Upper lobe of left lung (tissue), 6 donors: ENCODE results near the gene RAP1GAP. TPM values are rescaled to one million over a fixed set of nuclear protein-coding genes. Genes with fewer than 3 reads are reported as not detected.
A peak's percentile ranks its signal among the peaks of the same experiment; 100 is the strongest.

Experiments used
- ATAC-seq, 2 donors: fragments of 200-7000 bp; cut with Tn5 transposase; one replicate each; pipeline ENCODE4 v1.9.1; 2022; ENCODE audit warnings: mild to moderate bottlenecking in 2 of 2, moderate library complexity in 2 of 2; ENCODE audit not compliant: low FRiP score in 2 of 2
- DNase-seq, 2 donors: peaks; one replicate each; pipeline ENCODE4 v3.0.0-alpha.2; 2019 to 2020
- H3K27ac ChIP-seq, 4 donors: fragments of 200-600 bp; sonication (generic); one replicate each; pipeline ENCODE4 v1.5.1; 2016 to 2019
- H3K27me3 ChIP-seq, 4 donors: fragments of 200-600 bp; sonication (generic); one replicate each; pipeline ENCODE4 v1.5.1; 2017 to 2019
- H3K36me3 ChIP-seq, 4 donors: fragments of 200-600 bp; sonication (generic); one replicate each; pipeline ENCODE4 v1.5.1; 2016 to 2019
- H3K4me1 ChIP-seq, 4 donors: fragments of 200-600 bp; sonication (generic); one replicate each; pipeline ENCODE4 v1.5.1; 2018 to 2019
- H3K4me3 ChIP-seq, 4 donors: fragments of 200-600 bp; sonication (generic); one replicate each; pipeline ENCODE4 v1.5.1; 2017 to 2019; ENCODE audit warnings: mild to moderate bottlenecking in 2 of 4, moderate library complexity in 1 of 4
- H3K9me3 ChIP-seq, 4 donors: fragments of 200-600 bp; sonication (generic); one replicate each; pipeline ENCODE4 v1.5.1; 2018 to 2019
- CTCF ChIP-seq, 6 experiments: fragments of 450-650 bp in 4 of 6; fragments of 200-600 bp in 2 of 6; sonication (generic) in 2 of 6; IDR thresholded peaks; one replicate each; pipeline ENCODE4 v1.5.1; 2016 to 2019; ENCODE audit warnings: antibody characterized with exemption in 6 of 6
- EP300 ChIP-seq, 4 donors: sonication (generic); formaldehyde crosslinking; IDR thresholded peaks; one replicate each; pipeline ENCODE4 v1.5.1; 2017; ENCODE audit warnings: antibody characterized with exemption in 4 of 4, control low read depth in 2 of 4
- POLR2A ChIP-seq, 4 donors: fragments of 450-650 bp; IDR thresholded peaks; one replicate each; pipeline ENCODE4 v1.5.1; 2016 to 2017; ENCODE audit warnings: antibody characterized with exemption in 4 of 4, mild to moderate bottlenecking in 2 of 4
- POLR2AphosphoS5 ChIP-seq, 2 donors: sonication (generic); formaldehyde crosslinking; IDR thresholded peaks; one replicate each; pipeline ENCODE4 v1.5.1; 2017; ENCODE audit warnings: antibody characterized with exemption in 2 of 2
- WGBS, 2 donors: methylation state at CpG; one replicate each; pipeline ENCODE4 v1.1.5; 2017 to 2018; 5-methylcytosine and 5-hydroxymethylcytosine counted together
- total RNA-seq, 6 donors: library from RNA; depleted of rRNA in 4 of 6; stranded (reverse); fragments of >200 nt in 4 of 6; gene quantifications; one replicate each; pipeline versions ENCODE4 v1.1.0 to v1.2.1, GENCODE V29; 2016 to 2021
- donor health status: DM: no; HTN: no; CAD: no; lungs with moderate emphysema.
- donor health status: DM: no; HTN: yes; CAD: no; lungs with severe emphysema.

Gene RAP1GAP
- total RNA-seq, 6 donors from 2014 or later = 26.9 to 65.2 (median 36.7) TPM

DNA sequence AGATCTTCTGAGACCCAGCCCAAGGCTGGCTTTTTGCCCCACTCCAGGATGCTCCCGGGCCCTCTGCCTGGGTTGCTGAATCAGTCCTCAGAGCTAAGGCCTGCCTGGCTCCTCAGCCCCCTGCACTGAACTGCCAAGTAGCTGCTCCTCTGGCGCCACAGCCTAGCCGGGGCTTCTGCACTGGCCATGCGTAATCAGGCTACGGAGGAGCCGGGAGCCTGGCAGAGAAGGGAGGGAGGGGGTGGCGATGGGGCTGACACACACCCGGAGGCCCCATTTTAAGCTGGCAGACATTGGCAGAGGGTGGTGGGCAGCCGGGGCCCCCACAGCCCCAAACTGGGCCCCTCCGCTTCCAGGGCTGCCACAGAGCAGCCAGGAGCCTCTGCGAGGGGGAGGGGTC is 121.3 kb downstream of the RAP1GAP start:
- Histone ChIP-seq H3K4me3 (no peak overlapping the region), H3K27me3 (no peaks in the 10 kb centered on the region), H3K36me3 (no peaks in the 10 kb centered on the region), H3K4me1 (peaks cover 0 to 10% (median 2%) of the 10 kb centered on the region in 4 donors), H3K27ac (peak overlapping the region in 1 of 4 donors; percentile 1), H3K9me3 (no peaks in the 10 kb centered on the region)
- WGBS, 2 donors = 87 to 100% methylated on average over 1 to 11 of the region's 11 CpGs
- ATAC-seq (no peak), DNase-seq (peak in 1 of 2 donors; percentile 66)
- TF ChIP-seq POLR2A (IDR thresholded peaks at IDR 0.05) = no peak
- no peak for TF ChIP-seq CTCF (IDR thresholded peaks at IDR 0.05)
- TF ChIP-seq POLR2AphosphoS5 (IDR thresholded peaks at IDR 0.05) = no peak
- no peak for TF ChIP-seq EP300 (IDR thresholded peaks at IDR 0.05)

Other genes starting within 250 kb of the RAP1GAP start
- 10 to 100 TPM in 1 of 6 donors, 1 to 10 TPM in 5; 5.9 to 17.3 (median 8.5) TPM for gene NBPF3, start 229.2 kb downstream of the RAP1GAP start, total RNA-seq
- gene ALPL, start 159.9 kb downstream of the RAP1GAP start, total RNA-seq = 100 to 1,000 TPM in 4 of 6 donors, 10 to 100 TPM in 2; 72.3 to 327 (median 182) TPM
- gene USP48, start 113.8 kb upstream of the RAP1GAP start, total RNA-seq = 100 to 1,000 TPM in 1 of 6 donors, 10 to 100 TPM in 5; 39.1 to 173 (median 53.4) TPM
- under 1 TPM in 3 of 6 donors, not detected in 3; 0.24 to 0.59 (median 0.34) TPM for gene LDLRAD2, start 142.9 kb upstream of the RAP1GAP start, total RNA-seq